A549 (cell line): Measurements from ENCODE around the gene KCNG1.

Source experiments
- EHMT2 ChIP-seq: fragments of 200-600 bp; sonication (generic); IDR thresholded peaks from 2 replicates; pipeline ENCODE4 v1.6.1; 2016; ENCODE audit warnings: antibody characterized with exemption, low read depth, mild to moderate bottlenecking, moderate library complexity
- ESRRA ChIP-seq: fragments of 150-350 bp; IDR thresholded peaks from 2 replicates; pipeline ENCODE4 v1.6.1; 2014; ENCODE audit warnings: mild to moderate bottlenecking, low read length, borderline replicate concordance
- KDM1A ChIP-seq: fragments of 200-600 bp; sonication (generic); IDR thresholded peaks from 2 replicates; pipeline ENCODE4 v1.6.1; 2016; ENCODE audit warnings: low read depth, mild to moderate bottlenecking
- KDM5A ChIP-seq: fragments of 200-600 bp; sonication (generic); IDR thresholded peaks from 2 replicates; pipeline ENCODE4 v1.6.1; 2016; ENCODE audit warnings: antibody characterized with exemption, mild to moderate bottlenecking
- POLR2AphosphoS2 ChIP-seq: conservative IDR thresholded peaks from 2 replicates; pipeline ENCODE4 v1.6.1; 2012; ENCODE audit warnings: low read length, improper control_type of control experiment, inconsistent platforms
- TF ChIP-seq, protein P1 (sequence below): fragments of >200 bp; sonication (Bioruptor Twin); formaldehyde crosslinking; IDR thresholded peaks from 3 replicates; pipeline ENCODE4 v1.5.1; 2016
- TF ChIP-seq, protein P2 (sequence below): fragments of 150-350 bp; IDR thresholded peaks from 2 replicates; pipeline ENCODE4 v1.6.1; 2014; ENCODE audit warnings: low read depth, mild to moderate bottlenecking, low read length
- TF ChIP-seq, protein P3 (sequence below): fragments of 200-600 bp; sonication (generic); IDR thresholded peaks from 2 replicates; pipeline ENCODE4 v1.6.1; 2016; ENCODE audit warnings: antibody characterized with exemption, mild to moderate bottlenecking, moderate library complexity

DNA sequence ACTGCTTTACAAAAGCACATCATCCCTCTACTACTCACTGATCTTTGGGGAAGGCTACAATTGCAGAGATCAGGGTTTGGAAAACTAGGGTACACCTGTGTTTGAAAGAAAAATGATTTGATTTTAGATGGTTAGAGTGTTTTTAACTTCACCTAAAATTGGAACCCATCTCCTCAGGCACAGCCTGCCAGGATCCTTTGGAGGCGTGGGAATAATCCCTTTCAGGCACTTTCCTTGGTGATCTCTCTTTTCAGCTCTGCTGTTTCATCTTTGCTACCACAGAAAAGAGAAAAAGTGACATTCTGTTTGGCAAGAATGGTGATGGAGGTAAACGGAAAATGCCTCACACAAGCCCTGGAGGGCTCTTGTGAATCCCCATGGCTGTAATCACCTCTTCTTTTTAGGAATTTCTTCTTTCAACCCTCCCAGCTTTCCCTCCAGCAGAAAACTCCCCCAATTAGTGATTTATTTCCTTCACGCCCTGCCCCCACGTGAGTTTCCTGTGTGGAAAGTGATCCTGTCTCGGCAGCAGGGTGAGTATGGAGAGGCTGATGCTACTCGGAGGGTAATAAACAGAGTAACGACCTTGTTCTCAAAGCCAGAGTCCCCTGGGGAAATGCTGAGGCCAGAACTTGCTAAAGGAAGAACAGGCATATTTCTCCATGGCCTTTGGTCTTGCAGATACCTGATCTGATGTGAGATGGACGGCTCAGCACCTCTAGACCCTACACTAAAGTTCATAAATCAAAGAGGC, 9.2 kb downstream of the KCNG1 start:
- TF ChIP-seq, protein P1, sequence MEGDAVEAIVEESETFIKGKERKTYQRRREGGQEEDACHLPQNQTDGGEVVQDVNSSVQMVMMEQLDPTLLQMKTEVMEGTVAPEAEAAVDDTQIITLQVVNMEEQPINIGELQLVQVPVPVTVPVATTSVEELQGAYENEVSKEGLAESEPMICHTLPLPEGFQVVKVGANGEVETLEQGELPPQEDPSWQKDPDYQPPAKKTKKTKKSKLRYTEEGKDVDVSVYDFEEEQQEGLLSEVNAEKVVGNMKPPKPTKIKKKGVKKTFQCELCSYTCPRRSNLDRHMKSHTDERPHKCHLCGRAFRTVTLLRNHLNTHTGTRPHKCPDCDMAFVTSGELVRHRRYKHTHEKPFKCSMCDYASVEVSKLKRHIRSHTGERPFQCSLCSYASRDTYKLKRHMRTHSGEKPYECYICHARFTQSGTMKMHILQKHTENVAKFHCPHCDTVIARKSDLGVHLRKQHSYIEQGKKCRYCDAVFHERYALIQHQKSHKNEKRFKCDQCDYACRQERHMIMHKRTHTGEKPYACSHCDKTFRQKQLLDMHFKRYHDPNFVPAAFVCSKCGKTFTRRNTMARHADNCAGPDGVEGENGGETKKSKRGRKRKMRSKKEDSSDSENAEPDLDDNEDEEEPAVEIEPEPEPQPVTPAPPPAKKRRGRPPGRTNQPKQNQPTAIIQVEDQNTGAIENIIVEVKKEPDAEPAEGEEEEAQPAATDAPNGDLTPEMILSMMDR: no peak
- TF ChIP-seq KDM1A (no peak), POLR2AphosphoS2 (no peak), KDM5A (no peak), EHMT2 (no peak), ESRRA (no peak)
- TF ChIP-seq, protein P2, sequence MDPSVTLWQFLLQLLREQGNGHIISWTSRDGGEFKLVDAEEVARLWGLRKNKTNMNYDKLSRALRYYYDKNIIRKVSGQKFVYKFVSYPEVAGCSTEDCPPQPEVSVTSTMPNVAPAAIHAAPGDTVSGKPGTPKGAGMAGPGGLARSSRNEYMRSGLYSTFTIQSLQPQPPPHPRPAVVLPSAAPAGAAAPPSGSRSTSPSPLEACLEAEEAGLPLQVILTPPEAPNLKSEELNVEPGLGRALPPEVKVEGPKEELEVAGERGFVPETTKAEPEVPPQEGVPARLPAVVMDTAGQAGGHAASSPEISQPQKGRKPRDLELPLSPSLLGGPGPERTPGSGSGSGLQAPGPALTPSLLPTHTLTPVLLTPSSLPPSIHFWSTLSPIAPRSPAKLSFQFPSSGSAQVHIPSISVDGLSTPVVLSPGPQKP: no peak
- TF ChIP-seq, protein P3, sequence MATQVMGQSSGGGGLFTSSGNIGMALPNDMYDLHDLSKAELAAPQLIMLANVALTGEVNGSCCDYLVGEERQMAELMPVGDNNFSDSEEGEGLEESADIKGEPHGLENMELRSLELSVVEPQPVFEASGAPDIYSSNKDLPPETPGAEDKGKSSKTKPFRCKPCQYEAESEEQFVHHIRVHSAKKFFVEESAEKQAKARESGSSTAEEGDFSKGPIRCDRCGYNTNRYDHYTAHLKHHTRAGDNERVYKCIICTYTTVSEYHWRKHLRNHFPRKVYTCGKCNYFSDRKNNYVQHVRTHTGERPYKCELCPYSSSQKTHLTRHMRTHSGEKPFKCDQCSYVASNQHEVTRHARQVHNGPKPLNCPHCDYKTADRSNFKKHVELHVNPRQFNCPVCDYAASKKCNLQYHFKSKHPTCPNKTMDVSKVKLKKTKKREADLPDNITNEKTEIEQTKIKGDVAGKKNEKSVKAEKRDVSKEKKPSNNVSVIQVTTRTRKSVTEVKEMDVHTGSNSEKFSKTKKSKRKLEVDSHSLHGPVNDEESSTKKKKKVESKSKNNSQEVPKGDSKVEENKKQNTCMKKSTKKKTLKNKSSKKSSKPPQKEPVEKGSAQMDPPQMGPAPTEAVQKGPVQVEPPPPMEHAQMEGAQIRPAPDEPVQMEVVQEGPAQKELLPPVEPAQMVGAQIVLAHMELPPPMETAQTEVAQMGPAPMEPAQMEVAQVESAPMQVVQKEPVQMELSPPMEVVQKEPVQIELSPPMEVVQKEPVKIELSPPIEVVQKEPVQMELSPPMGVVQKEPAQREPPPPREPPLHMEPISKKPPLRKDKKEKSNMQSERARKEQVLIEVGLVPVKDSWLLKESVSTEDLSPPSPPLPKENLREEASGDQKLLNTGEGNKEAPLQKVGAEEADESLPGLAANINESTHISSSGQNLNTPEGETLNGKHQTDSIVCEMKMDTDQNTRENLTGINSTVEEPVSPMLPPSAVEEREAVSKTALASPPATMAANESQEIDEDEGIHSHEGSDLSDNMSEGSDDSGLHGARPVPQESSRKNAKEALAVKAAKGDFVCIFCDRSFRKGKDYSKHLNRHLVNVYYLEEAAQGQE: no peak
